HG02970 (cell line): ENCODE data around the gene MAP3K7CL.

ENCODE experiments used
- ATAC-seq: cut with Tn5 transposase; IDR thresholded peaks from one replicate; pipeline ENCODE4 v1.9.1; 2021; ENCODE audit warnings: mild to moderate bottlenecking, moderate library complexity, moderate number of reproducible peaks; ENCODE audit not compliant: unreplicated experiment, low FRiP score

Gene MAP3K7CL

GRCh38 chr21:29190923-29191331 lies 60.5 kb downstream of the MAP3K7CL start:
- ATAC-seq = no peak

GRCh38 chr21:29193072-29193471 lies 62.6 kb downstream of the MAP3K7CL start:
- ATAC-seq = no peak

GRCh38 chr21:29193901-29194300 lies 63.5 kb downstream of the MAP3K7CL start:
- ATAC-seq = no peak

GRCh38 chr21:29194342-29194741 lies 63.9 kb downstream of the MAP3K7CL start:
- no peak for ATAC-seq

- no peak for ATAC-seq
These were observed 64.4 kb downstream of the MAP3K7CL start for GRCh38 chr21:29194847-29195246.

GRCh38 chr21:29195981-29196669 lies 65.7 kb downstream of the MAP3K7CL start:
- ATAC-seq = peak; percentile 92

- ATAC-seq = no peak
These were observed 66.3 kb downstream of the MAP3K7CL start for GRCh38 chr21:29196670-29197191.

- ATAC-seq = no peak
These were observed 70.7 kb downstream of the MAP3K7CL start for GRCh38 chr21:29201186-29201585.

GRCh38 chr21:29205009-29205408 lies 74.6 kb downstream of the MAP3K7CL start:
- no peak for ATAC-seq

- no peak for ATAC-seq
These were observed 75.5 kb downstream of the MAP3K7CL start for GRCh38 chr21:29205988-29206387.

- ATAC-seq = no peak
These were observed 76.0 kb downstream of the MAP3K7CL start for GRCh38 chr21:29206445-29206844.

GRCh38 chr21:29207201-29207600 lies 76.8 kb downstream of the MAP3K7CL start:
- no peak for ATAC-seq

- no peak for ATAC-seq
These were observed 77.7 kb downstream of the MAP3K7CL start for GRCh38 chr21:29208044-29208681.

- no peak for ATAC-seq
These were observed 78.2 kb downstream of the MAP3K7CL start for GRCh38 chr21:29208682-29209059.

GRCh38 chr21:29209696-29210095 lies 79.3 kb downstream of the MAP3K7CL start:
- ATAC-seq = no peak

GRCh38 chr21:29211205-29211604 lies 80.8 kb downstream of the MAP3K7CL start:
- ATAC-seq = no peak

GRCh38 chr21:29212446-29212845 lies 82.0 kb downstream of the MAP3K7CL start:
- ATAC-seq = no peak

- ATAC-seq = no peak
These were observed 83.3 kb downstream of the MAP3K7CL start for GRCh38 chr21:29213513-29214385.

- no peak for ATAC-seq
These were observed 85.3 kb downstream of the MAP3K7CL start for GRCh38 chr21:29215709-29216108.

GRCh38 chr21:29217818-29218291 lies 87.4 kb downstream of the MAP3K7CL start:
- no peak for ATAC-seq

GRCh38 chr21:29218749-29219148 lies 88.3 kb downstream of the MAP3K7CL start:
- no peak for ATAC-seq
